ENCODE results near the gene IL1R1. TPM values are rescaled to one million over a fixed set of nuclear protein-coding genes. Genes with fewer than 3 reads are reported as not detected.

IL1R1 gene
- total and polyA plus RNA-seq, 2 of the 4 experiments (the other 2 are of a cell fraction), result 6.5 to 13.8 TPM

DNA sequence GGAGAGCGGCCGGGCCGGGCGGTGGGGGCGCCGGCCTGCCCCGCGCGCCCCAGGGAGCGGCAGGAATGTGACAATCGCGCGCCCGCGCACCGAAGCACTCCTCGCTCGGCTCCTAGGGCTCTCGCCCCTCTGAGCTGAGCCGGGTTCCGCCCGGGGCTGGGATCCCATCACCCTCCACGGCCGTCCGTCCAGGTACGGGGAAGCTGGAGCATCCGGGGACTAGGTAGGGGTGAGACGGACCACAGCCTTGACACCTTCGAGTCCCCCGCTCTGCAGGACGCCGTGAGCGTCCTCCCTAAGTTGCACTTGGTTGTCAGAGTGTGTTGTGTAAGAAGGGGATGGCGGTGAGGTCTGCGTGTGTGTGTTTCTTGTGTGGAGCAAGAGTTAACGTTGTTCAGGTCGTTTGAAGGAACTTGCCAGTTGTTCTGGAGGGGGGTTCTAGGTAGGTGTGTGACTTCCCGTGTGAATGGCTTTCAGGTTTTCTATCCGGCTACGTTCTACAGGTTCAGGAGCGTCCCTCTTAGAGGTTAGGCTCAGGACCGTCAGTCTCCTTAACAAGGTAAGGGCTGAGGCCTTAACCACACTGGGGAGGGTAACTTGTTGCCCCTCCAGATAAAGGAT lies 393 bp downstream of the IL1R1 start:
- peak overlapping the region; percentile 73 for H2BK20ac ChIP-seq (ENCODE audit: low read depth, low read length)
- peak overlapping the region; percentile 86 for H2BK120ac ChIP-seq (ENCODE audit: low read depth, low read length)
- ChIA-PET POLR2A (ENCODE audit: unreplicated experiment) (interaction anchor here (2.0 kb wide), 1 partner anchor 98 kb away, joined by 6 read pairs; no protein-coding TSS in a partner anchor), CTCF (interaction anchor here (0.6 to 2.0 kb wide), 5 partner anchors 17 to 122 kb away, joined by 3 to 10 read pairs (median 4); no protein-coding TSS in a partner anchor)
- H3K14ac ChIP-seq (replicated peaks; ENCODE audit: low read depth, low read length), result peak overlapping the region; percentile 73
- H3K18ac ChIP-seq (ENCODE audit: low read depth, low read length), result peak overlapping the region; percentile 94
- H3K23ac ChIP-seq (ENCODE audit: low read depth, low read length), result peak overlapping the region; percentile 95
- in situ Hi-C loops (cut with MboI; ENCODE audit: low sequenced_read_pairs) (loop anchor here (10.0 kb wide), 1 partner anchor 118 kb away; no protein-coding TSS in a partner anchor), dilution Hi-C loops (cut with HindIII; ENCODE audit: low sequenced_read_pairs, unreplicated experiment) (no loop called here), intact Hi-C loops (cut with micrococcal nuclease) (loop anchor here (5.0 kb wide), 1 partner anchor 121 kb away; no protein-coding TSS in a partner anchor)
- peak overlapping the region; percentile 95 for H2AFZ ChIP-seq (replicated peaks; ENCODE audit: low read length, poor library complexity)
- H3K27ac ChIP-seq (ENCODE audit: insufficient read depth, low read length), result peak overlapping the region; percentile 91
- peak overlapping the region; percentile 86 for H2AK9ac ChIP-seq (replicated peaks; ENCODE audit: low read depth, low read length, poor library complexity)
- H3K4me1 ChIP-seq (ENCODE audit: control insufficient read depth, insufficient read depth, low read length), result peaks cover 18% of the 10 kb centered on the region
- peak overlapping the region; percentile 97 for H3K4me2 ChIP-seq (ENCODE audit: low read depth, low read length)
- H4K8ac ChIP-seq (ENCODE audit: low read depth in 2 of 2, low read length in 2 of 2), result peak overlapping the region; percentile 90 to 95
- ATAC-seq (ENCODE audit: low read depth), result peak; percentile 10; the same call in 1 of the 2 replicates
- peak overlapping the region; percentile 89 for H3K4me3 ChIP-seq (ENCODE audit: insufficient read depth, low read depth, low read length)
- H4K20me1 ChIP-seq (ENCODE audit: insufficient read depth, low read length), result 0 out of 2 replicates have a peak, but pooled peaks cover 3% of the 10 kb centered on the region
- H3K79me1 ChIP-seq (ENCODE audit: low read depth in 1 of 2, low read length in 2 of 2), result peaks cover 31 to 62% of the 10 kb centered on the region in 2 experiments
- peak overlapping the region; percentile 93 for H3K4ac ChIP-seq (ENCODE audit: low read depth, low read length)
- H3K9me1 ChIP-seq (ENCODE audit: insufficient read depth, low read length), result peaks cover 19% of the 10 kb centered on the region
- no peaks in the 10 kb centered on the region for H3K27me3 ChIP-seq (ENCODE audit: control insufficient read depth, insufficient read depth, low read length)
- peak overlapping the region; percentile 95 for H2AK5ac ChIP-seq (ENCODE audit: low read depth, low read length)
- peaks cover 29% of the 10 kb centered on the region for H3K9me3 ChIP-seq (ENCODE audit: control insufficient read depth, insufficient read depth, low read length)
- peak overlapping the region; percentile 51 for H2BK5ac ChIP-seq (ENCODE audit: low read depth, low read length, poor library complexity, severe bottlenecking)
- H4K5ac ChIP-seq (ENCODE audit: low read depth, low read length), result peak overlapping the region; percentile 87
- peak overlapping the region; percentile 91 for H4K91ac ChIP-seq (ENCODE audit: insufficient read depth, low read depth, low read length)
- H3K9ac ChIP-seq (ENCODE audit: low read depth, low read length), result peak overlapping the region; percentile 93
- H3K36me3 ChIP-seq (ENCODE audit: control insufficient read depth, insufficient read depth, low read length), result peaks cover 31% of the 10 kb centered on the region
- H2BK15ac ChIP-seq (ENCODE audit: low read depth, low read length), result peak overlapping the region; percentile 80
- peak; percentile 56 for DNase-seq
- peak overlapping the region; percentile 66 for H3K56ac ChIP-seq (ENCODE audit: extremely low read depth, insufficient read depth, low read length)
- TF ChIP-seq POLR2A (IDR thresholded peaks at IDR 0.05; ENCODE audit: low read depth, low read length) (0 out of 2 replicates have a peak, but pooled peaks have one; percentile 6), RAD21 (IDR thresholded peaks at IDR 0.05; ENCODE audit: low read length) (no peak), CEBPB (IDR thresholded peaks at IDR 0.05; ENCODE audit: low read depth, low read length) (peak; percentile 72)
- 3% methylated on average over 9 of the region's 42 CpGs; no CpG with 5 or more reads in 1 of the 2 experiments for WGBS, 2 experiments (ENCODE audit: extremely low coverage in 2 of 2, insufficient read length in 1 of 2)
- no TSS peak for BruUV-seq (replicated peaks)

Data from IMR-90 (cell line).